NCI-H1048 (cell line): ENCODE measurements around the gene PKIG.
"Not testable (repeated sequence)": the region's sequence is repeated elsewhere in the genome, so short reads cannot be mapped to it uniquely, and the experiment has no call there.

Source experiments
- DNase-seq: peaks from one replicate; lab custom pipeline; 2025; lab: John Stamatoyannopoulos, UW

PKIG gene

GRCh38 chr20:44582311-44583025 is at the start of gene PKIG:
PKIG (plus strand) TSS chr20:44582579; CDS start chr20:44614557, 31,978 bp downstream.
- DNase-seq, result no peak

GRCh38 chr20:44532981-44533331 is 49.4 kb upstream of the PKIG start:
- no peak for DNase-seq

GRCh38 chr20:44533928-44534327 is 48.5 kb upstream of the PKIG start:
- DNase-seq, result no peak

- no peak for DNase-seq
Measured at GRCh38 chr20:44536175-44536574, 46.2 kb upstream of the PKIG start.

GRCh38 chr20:44537993-44538392 is 44.4 kb upstream of the PKIG start:
- no peak for DNase-seq

GRCh38 chr20:44540834-44541233 is 41.5 kb upstream of the PKIG start:
- no peak for DNase-seq

GRCh38 chr20:44541992-44542391 is 40.4 kb upstream of the PKIG start:
- no peak for DNase-seq

GRCh38 chr20:44542890-44543289 is 39.5 kb upstream of the PKIG start:
- DNase-seq, result no peak

- no peak for DNase-seq
Measured at GRCh38 chr20:44543358-44543757, 39.0 kb upstream of the PKIG start.

- no peak for DNase-seq
Measured at GRCh38 chr20:44544263-44544662, 38.1 kb upstream of the PKIG start.

- DNase-seq, result no peak
Measured at GRCh38 chr20:44547419-44547818, 35.0 kb upstream of the PKIG start.

GRCh38 chr20:44549123-44549522 is 33.3 kb upstream of the PKIG start:
- no peak for DNase-seq

GRCh38 chr20:44552050-44552449 is 30.3 kb upstream of the PKIG start:
- DNase-seq, result no peak

GRCh38 chr20:44552568-44552949 is 29.8 kb upstream of the PKIG start:
- no peak for DNase-seq

- no peak for DNase-seq
Measured at GRCh38 chr20:44552950-44553908, 29.1 kb upstream of the PKIG start.

- DNase-seq, result no peak
Measured at GRCh38 chr20:44559302-44559701, 23.1 kb upstream of the PKIG start.

GRCh38 chr20:44560229-44560628 is 22.1 kb upstream of the PKIG start:
- no peak for DNase-seq

GRCh38 chr20:44560818-44561217 is 21.6 kb upstream of the PKIG start:
- DNase-seq, result not testable (repeated sequence)

- no peak for DNase-seq
Measured at GRCh38 chr20:44561876-44562275, 20.5 kb upstream of the PKIG start.

GRCh38 chr20:44566018-44566417 is 16.4 kb upstream of the PKIG start:
- no peak for DNase-seq

GRCh38 chr20:44566811-44567210 is 15.6 kb upstream of the PKIG start:
- no peak for DNase-seq

GRCh38 chr20:44570367-44570766 is 12.0 kb upstream of the PKIG start:
- no peak for DNase-seq

GRCh38 chr20:44571362-44571988 is 10.9 kb upstream of the PKIG start:
- DNase-seq, result no peak
